Measurements from ENCODE around the gene KIRREL3. TPM values are rescaled to one million over a fixed set of nuclear protein-coding genes. Genes with fewer than 3 reads are reported as not detected.

KIRREL3 gene
- polyA plus RNA-seq, 1 of the 3 experiments (the other 2 are of a cell fraction): 3.7 TPM

GRCh38 chr11:126743628-126744027 is 256.9 kb downstream of the KIRREL3 start:
- H4K20me1 ChIP-seq (ENCODE audit: insufficient read depth): no peaks in the 10 kb centered on the region
- no peaks in the 10 kb centered on the region for H3K9me2 ChIP-seq
- WGBS (ENCODE audit: low lambda C conversion rate): 58% methylated on average over 2 of the region's 2 CpGs
- TF ChIP-seq, protein P1, sequence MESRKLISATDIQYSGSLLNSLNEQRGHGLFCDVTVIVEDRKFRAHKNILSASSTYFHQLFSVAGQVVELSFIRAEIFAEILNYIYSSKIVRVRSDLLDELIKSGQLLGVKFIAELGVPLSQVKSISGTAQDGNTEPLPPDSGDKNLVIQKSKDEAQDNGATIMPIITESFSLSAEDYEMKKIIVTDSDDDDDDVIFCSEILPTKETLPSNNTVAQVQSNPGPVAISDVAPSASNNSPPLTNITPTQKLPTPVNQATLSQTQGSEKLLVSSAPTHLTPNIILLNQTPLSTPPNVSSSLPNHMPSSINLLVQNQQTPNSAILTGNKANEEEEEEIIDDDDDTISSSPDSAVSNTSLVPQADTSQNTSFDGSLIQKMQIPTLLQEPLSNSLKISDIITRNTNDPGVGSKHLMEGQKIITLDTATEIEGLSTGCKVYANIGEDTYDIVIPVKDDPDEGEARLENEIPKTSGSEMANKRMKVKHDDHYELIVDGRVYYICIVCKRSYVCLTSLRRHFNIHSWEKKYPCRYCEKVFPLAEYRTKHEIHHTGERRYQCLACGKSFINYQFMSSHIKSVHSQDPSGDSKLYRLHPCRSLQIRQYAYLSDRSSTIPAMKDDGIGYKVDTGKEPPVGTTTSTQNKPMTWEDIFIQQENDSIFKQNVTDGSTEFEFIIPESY (IDR thresholded peaks at IDR 0.05; ENCODE audit: borderline replicate concordance, low read depth): no peak
- TF ChIP-seq GABPA (IDR thresholded peaks at IDR 0.05; ENCODE audit: low read depth): no peak
- TF ChIP-seq RAD21 (IDR thresholded peaks at IDR 0.05; ENCODE audit: low read length): no peak
- TF ChIP-seq, protein P2, sequence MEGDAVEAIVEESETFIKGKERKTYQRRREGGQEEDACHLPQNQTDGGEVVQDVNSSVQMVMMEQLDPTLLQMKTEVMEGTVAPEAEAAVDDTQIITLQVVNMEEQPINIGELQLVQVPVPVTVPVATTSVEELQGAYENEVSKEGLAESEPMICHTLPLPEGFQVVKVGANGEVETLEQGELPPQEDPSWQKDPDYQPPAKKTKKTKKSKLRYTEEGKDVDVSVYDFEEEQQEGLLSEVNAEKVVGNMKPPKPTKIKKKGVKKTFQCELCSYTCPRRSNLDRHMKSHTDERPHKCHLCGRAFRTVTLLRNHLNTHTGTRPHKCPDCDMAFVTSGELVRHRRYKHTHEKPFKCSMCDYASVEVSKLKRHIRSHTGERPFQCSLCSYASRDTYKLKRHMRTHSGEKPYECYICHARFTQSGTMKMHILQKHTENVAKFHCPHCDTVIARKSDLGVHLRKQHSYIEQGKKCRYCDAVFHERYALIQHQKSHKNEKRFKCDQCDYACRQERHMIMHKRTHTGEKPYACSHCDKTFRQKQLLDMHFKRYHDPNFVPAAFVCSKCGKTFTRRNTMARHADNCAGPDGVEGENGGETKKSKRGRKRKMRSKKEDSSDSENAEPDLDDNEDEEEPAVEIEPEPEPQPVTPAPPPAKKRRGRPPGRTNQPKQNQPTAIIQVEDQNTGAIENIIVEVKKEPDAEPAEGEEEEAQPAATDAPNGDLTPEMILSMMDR (IDR thresholded peaks at IDR 0.05): no peak
- no peak for TF ChIP-seq ELF1 (IDR thresholded peaks at IDR 0.05)
- DNase-seq: no peak
- H3K4me3 ChIP-seq (ENCODE audit: low read depth in 2 of 2, low read length in 1 of 2): no peak overlapping the region
- ChIA-PET CTCF (interaction anchor here (2.0 to 5.1 kb wide), 2 partner anchors 27 kb away, joined by 11 to 18 read pairs; no protein-coding TSS in a partner anchor), POLR2A (no interaction called here)
- no peaks in the 10 kb centered on the region for H3F3A ChIP-seq (replicated peaks; ENCODE audit: insufficient read depth)
- no peak overlapping the region for H3K9ac ChIP-seq
- H3K4me2 ChIP-seq: no peak overlapping the region
- no peak overlapping the region for H2AFZ ChIP-seq (ENCODE audit: low read depth)
- H3K36me3 ChIP-seq (replicated peaks in 1 of 2; ENCODE audit: control insufficient read depth in 1 of 2, insufficient read depth in 2 of 2, low read length in 1 of 2): no peaks in the 10 kb centered on the region
- no peaks in the 10 kb centered on the region for H3K9me3 ChIP-seq
- no peaks in the 10 kb centered on the region for H3K27me3 ChIP-seq (ENCODE audit: insufficient read depth)
- no peak overlapping the region for H3K27ac ChIP-seq (ENCODE audit: low read depth in 2 of 2, low read length in 1 of 2)
- H3K79me2 ChIP-seq (ENCODE audit: insufficient read depth): no peaks in the 10 kb centered on the region
- no peaks in the 10 kb centered on the region for H3K4me1 ChIP-seq (ENCODE audit: control insufficient read depth in 1 of 2, insufficient read depth in 2 of 2, low read depth in 1 of 2, low read length in 1 of 2)

DNA sequence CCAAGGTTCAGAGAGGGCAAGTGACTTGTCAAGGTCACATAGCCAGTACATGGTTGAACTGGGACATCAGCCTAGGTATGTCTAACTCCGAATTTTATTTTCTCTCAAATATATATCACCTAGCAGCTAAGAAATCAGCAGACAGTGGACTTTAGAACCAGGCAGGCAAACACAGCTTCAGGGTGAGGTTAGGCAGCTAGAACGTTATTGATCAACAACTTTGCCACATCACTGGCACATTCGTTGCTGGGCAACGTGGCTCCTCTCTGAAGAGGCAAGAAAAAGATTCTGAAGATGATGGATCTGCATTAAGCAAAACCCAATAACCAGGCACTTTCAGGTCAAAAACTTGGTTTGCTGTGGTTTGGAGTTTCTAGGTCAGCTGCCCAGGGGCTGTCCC is 258.0 kb downstream of the KIRREL3 start:
- H3K9ac ChIP-seq: no peak overlapping the region
- H4K20me1 ChIP-seq (ENCODE audit: insufficient read depth): no peaks in the 10 kb centered on the region
- TF ChIP-seq RAD21 (IDR thresholded peaks at IDR 0.05; ENCODE audit: low read length): no peak
- no peak for TF ChIP-seq REST (IDR thresholded peaks at IDR 0.05; ENCODE audit: low read depth, low read length)
- no peak for TF ChIP-seq SIN3A (IDR thresholded peaks at IDR 0.05; ENCODE audit: borderline replicate concordance, low read depth, low read length)
- TF ChIP-seq YY1 (IDR thresholded peaks at IDR 0.05; ENCODE audit: low read depth): no peak
- TF ChIP-seq RCOR1 (IDR thresholded peaks at IDR 0.05; ENCODE audit: low read length): no peak
- TF ChIP-seq RXRA (IDR thresholded peaks at IDR 0.05; ENCODE audit: borderline replicate concordance, low read depth): no peak
- TF ChIP-seq, protein P2 (IDR thresholded peaks at IDR 0.05): no peak
- TF ChIP-seq POLR2AphosphoS5 (IDR thresholded peaks at IDR 0.05; ENCODE audit: low read depth, low read length): no peak
- TF ChIP-seq TCF12 (IDR thresholded peaks at IDR 0.05): no peak
- no peak overlapping the region for H2AFZ ChIP-seq (ENCODE audit: low read depth)
- no peaks in the 10 kb centered on the region for H3K36me3 ChIP-seq (replicated peaks in 1 of 2; ENCODE audit: control insufficient read depth in 1 of 2, insufficient read depth in 2 of 2, low read length in 1 of 2)
- H3K27me3 ChIP-seq (ENCODE audit: insufficient read depth): no peaks in the 10 kb centered on the region
- ChIA-PET CTCF (interaction anchor here (0.7 to 2.0 kb wide), 3 partner anchors 14 to 135 kb away, joined by 3 to 11 read pairs (median 3); no protein-coding TSS in a partner anchor), POLR2A (no interaction called here)
- H3K4me2 ChIP-seq: no peak overlapping the region
- no peaks in the 10 kb centered on the region for H3F3A ChIP-seq (replicated peaks; ENCODE audit: insufficient read depth)
- H3K9me2 ChIP-seq: no peaks in the 10 kb centered on the region
- H3K4me1 ChIP-seq (ENCODE audit: control insufficient read depth in 1 of 2, insufficient read depth in 2 of 2, low read depth in 1 of 2, low read length in 1 of 2): no peaks in the 10 kb centered on the region
- no peaks in the 10 kb centered on the region for H3K79me2 ChIP-seq (ENCODE audit: insufficient read depth)
- WGBS (ENCODE audit: low lambda C conversion rate): 73% methylated on average over 4 of the region's 4 CpGs
- H3K4me3 ChIP-seq (ENCODE audit: low read depth in 2 of 2, low read length in 1 of 2): no peak overlapping the region
- H3K9me3 ChIP-seq: no peaks in the 10 kb centered on the region
- H3K27ac ChIP-seq (ENCODE audit: low read depth in 2 of 2, low read length in 1 of 2): no peak overlapping the region
- DNase-seq: no peak

All from SK-N-SH (cell line).